Retinal pigment epithelial cell (primary cell): ENCODE data around the gene ARHGAP10.

ENCODE experiments used
- DNase-seq: peaks from one replicate; pipeline ENCODE4 v3.0.0-alpha.2; 2010; ENCODE audit warnings: low read depth
- H3K4me3 ChIP-seq: 2 replicates; pipeline ENCODE4 v1.5.1; 2011; ENCODE audit warnings: mild to moderate bottlenecking, low read length, control low read depth, moderate library complexity
- TF ChIP-seq, protein P1 (sequence below): conservative IDR thresholded peaks from 2 replicates; pipeline ENCODE4 v1.5.1; 2011; ENCODE audit warnings: low read depth, low read length, control low read depth, inconsistent platforms

Gene ARHGAP10

DNA sequence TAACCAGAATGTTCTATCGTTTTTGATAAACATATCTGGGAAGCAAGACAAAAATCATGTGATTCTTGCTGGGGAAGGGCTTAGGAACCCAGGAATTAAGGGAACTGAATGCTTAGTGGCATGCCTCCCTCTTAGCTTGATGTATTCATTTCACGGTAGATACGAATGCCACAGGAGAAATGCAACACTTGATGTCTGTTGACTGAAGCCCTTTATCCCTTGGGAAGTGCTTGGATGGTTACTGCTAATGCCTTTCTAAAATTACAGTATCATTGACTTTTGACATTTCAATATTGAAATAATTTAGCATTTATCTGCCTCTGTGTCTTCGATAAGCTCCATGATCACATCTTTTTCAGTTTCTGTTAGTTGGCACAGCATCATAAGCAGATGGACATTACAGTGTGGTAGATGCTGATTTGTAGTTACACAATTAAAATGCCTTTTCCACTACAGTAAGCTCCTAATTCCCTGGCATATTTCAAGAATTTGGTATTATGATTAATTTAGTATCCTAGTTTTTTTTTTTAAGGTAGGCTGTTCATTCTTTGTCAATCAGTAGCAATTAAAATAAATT lies 226.7 kb downstream of the ARHGAP10 start:
- TF ChIP-seq, protein P1, sequence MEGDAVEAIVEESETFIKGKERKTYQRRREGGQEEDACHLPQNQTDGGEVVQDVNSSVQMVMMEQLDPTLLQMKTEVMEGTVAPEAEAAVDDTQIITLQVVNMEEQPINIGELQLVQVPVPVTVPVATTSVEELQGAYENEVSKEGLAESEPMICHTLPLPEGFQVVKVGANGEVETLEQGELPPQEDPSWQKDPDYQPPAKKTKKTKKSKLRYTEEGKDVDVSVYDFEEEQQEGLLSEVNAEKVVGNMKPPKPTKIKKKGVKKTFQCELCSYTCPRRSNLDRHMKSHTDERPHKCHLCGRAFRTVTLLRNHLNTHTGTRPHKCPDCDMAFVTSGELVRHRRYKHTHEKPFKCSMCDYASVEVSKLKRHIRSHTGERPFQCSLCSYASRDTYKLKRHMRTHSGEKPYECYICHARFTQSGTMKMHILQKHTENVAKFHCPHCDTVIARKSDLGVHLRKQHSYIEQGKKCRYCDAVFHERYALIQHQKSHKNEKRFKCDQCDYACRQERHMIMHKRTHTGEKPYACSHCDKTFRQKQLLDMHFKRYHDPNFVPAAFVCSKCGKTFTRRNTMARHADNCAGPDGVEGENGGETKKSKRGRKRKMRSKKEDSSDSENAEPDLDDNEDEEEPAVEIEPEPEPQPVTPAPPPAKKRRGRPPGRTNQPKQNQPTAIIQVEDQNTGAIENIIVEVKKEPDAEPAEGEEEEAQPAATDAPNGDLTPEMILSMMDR = no peak
- DNase-seq = peak; percentile 66

DNA sequence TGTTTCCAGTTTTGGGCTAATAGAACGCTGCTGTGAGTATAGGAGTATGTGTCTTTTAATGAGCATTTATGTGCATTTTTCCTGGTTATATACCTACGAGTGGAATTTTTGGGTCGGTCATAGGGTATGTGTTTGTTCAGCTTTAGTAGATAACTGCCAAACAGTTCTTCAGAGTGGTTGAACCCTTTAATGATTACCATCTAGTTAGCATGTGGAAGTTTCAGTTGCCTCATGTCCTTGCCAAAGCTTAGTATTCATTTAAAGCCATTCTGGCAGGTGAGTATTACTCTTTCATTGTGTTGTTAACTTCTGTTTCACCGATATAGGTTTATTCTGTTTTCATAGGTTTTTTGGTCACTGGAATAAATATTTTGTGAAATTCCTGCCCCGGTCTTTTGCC lies 229.1 kb downstream of the ARHGAP10 start:
- TF ChIP-seq, protein P1 = no peak
- no peak for DNase-seq
- no peak overlapping the region for H3K4me3 ChIP-seq

More for the DNA sequence above, 226.7 kb downstream of the ARHGAP10 start:
- no peak overlapping the region for H3K4me3 ChIP-seq

DNA sequence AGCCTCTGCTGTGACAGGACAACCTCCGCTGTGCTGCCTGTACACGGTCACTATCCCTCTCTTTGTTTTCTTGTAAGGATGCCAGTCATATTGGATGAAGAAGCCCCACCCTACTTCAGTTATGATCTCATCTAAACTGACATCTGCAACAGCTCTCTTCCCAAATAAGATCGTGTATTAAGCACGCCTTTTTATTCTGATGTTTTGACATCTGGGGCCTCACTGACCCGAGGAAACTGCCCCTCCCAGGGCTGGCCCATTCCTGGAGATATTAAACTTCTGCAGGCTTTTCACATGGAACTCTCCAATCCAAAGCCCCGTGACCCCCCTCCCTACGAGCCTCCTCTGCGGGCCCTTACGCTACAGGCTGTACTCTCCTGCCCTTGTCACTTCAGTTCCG lies 232.0 kb downstream of the ARHGAP10 start:
- DNase-seq = no peak
- TF ChIP-seq, protein P1 = no peak
- no peak overlapping the region for H3K4me3 ChIP-seq

DNA sequence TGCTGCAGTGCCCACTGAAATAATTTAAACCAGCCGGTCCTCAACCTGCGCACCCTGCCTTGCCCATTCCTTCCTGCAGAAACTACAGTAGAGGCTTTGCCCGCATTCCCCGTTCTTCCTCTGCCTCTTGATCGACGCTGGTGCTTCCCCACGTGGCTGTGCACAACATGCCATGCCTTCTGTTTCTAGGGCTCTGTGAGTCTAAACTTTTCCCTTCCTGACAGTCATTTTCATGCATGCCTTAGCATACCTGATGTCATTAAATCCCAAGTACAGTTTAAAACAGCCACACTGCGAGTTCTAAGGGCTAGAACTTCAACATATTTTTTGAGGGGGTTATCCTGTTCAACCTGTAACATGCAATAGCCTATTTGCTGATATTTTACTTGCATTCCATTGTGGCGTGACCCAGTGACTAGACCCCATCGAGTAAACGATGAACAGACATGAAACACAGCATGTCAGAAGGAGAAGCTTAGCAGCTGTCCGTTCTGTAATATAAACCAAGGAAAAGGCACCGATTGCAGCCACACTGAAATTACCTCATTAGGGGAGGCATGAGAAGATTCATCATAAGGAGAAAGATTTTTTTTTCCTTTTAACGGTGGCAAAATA lies 232.5 kb downstream of the ARHGAP10 start:
- TF ChIP-seq, protein P1 = no peak
- no peak overlapping the region for H3K4me3 ChIP-seq
- DNase-seq = no peak

DNA sequence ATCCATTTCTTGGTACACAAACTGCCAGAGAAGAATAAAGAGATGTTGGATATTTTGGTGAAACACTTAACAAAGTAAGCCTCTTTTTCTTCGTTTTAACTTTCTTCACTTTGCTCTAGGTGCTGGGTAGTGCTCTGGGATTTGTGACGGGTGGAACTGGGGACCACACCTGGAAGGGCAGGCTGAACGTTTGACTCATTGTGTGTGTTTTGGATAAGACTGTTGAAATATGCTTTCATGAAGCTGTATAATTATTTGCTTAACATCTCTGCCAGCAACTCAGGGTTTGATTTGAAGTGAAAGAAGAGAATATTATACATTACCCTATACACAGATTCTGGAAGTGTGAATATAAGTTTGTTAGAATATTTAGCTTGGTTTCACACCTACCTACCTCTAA lies 233.2 kb downstream of the ARHGAP10 start:
- no peak overlapping the region for H3K4me3 ChIP-seq
- no peak for DNase-seq
- TF ChIP-seq, protein P1 = no peak

DNA sequence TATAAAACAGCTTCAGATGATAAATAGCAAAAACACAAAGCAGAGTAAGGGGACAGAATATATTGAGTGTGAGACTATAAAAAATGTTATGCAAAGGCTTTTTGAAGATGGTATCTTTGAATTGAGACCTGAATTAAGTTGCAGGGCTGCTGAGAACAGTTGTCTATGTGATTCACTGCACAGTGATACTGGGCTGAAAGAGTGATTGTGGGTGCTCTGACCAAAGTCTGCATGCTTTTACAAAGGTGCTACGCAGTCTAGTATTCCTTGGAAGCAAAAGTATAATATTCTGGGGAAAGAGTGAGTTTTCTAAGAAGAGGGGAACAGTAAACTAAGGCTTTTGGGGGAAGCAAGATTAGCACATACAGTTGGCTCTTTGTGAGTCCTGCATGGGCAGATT lies 234.0 kb downstream of the ARHGAP10 start:
- TF ChIP-seq, protein P1 = no peak
- no peak overlapping the region for H3K4me3 ChIP-seq
- DNase-seq = no peak

DNA sequence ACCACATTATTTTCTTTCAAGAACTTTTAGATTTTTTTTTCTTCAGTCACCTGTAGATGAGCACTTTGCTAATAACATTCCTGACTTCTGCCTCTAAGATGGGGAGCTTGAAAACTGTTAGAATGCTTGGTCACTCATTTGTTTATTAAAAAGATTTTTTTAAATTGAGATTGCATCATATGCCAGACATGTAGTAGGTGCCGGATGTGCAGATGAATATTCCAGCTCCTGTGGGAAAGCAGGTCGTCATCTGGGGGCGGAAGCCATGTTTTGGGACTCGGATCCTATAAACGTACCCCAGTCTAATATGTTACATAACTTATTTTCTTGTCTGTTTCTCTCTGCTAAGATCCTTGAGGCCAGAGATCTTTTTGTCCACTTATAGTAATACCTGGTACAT lies 236.8 kb downstream of the ARHGAP10 start:
- no peak for DNase-seq
- TF ChIP-seq, protein P1 = no peak
- no peak overlapping the region for H3K4me3 ChIP-seq
